Lower leg skin (tissue), 4 donors: ENCODE data around the gene CD55. TPM values are rescaled to one million over a fixed set of nuclear protein-coding genes. Genes with fewer than 3 reads are reported as not detected.

Experiments
- DNase-seq, 2 donors: peaks; one replicate each; pipeline ENCODE4 v3.0.0-alpha.2; 2019; ENCODE audit warnings: low spot score in 2 of 2
- H3K4me3 ChIP-seq: fragments of 200-600 bp; sonication (generic); 2 replicates; pipeline ENCODE4 v1.5.1; 2017; ENCODE audit warnings: mild to moderate bottlenecking, low read depth; ENCODE audit not compliant: poor library complexity, severe bottlenecking
- CTCF ChIP-seq, 3 donors: fragments of 450-650 bp; IDR thresholded peaks; one replicate each; pipeline ENCODE4 v1.5.1; 2016; ENCODE audit warnings: antibody characterized with exemption in 3 of 3, mild to moderate bottlenecking in 3 of 3, moderate library complexity in 2 of 3
- POLR2A ChIP-seq, 2 donors: fragments of 450-650 bp; IDR thresholded peaks; one replicate each; pipeline ENCODE4 v1.6.1; 2016 to 2017; ENCODE audit warnings: antibody characterized with exemption in 2 of 2, mild to moderate bottlenecking in 1 of 2, moderate library complexity in 1 of 2
- WGBS, 2 donors: methylation state at CpG; one replicate each; pipeline ENCODE4 v1.1.5; 2018; 5-methylcytosine and 5-hydroxymethylcytosine counted together
- intact Hi-C: fragments of 100-400 bp; cut with DNase I; formaldehyde crosslinking; loops from one replicate; pipeline ENCODE4 v1.15.0; 2023; ENCODE audit warnings: low total_unique reads
- total RNA-seq, 4 donors: library from RNA; depleted of rRNA; stranded (reverse); fragments of >200 nt; gene quantifications; one replicate each; pipeline ENCODE4 v1.1.0, GENCODE V29; 2016

The CD55 gene
- total RNA-seq, 4 donors from 2014 or later = 153 to 260 (median 238) TPM

DNA sequence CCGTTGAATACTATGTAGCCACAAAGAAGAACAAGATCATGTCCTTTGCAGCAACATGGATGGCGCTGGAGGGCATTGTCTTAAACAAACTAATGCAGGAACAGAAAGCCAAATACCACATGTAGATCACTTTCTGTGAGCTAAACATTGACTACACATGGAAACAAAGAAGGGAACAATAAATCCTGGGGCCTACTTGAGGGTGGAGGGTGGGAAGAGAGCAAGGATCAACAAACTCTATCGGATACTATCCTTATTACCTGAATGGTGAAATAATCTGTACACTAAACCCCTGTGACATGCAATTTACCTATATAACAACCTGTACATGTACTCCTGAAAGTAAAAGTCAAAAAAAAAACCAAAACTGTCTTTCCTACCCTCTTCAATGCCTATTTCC, 40.8 kb upstream of the CD55 start:
- no peak for TF ChIP-seq CTCF (IDR thresholded peaks at IDR 0.05)
- no peak for TF ChIP-seq POLR2A (IDR thresholded peaks at IDR 0.05)
- WGBS, 2 donors = 91 to 92% methylated on average over 3 of the region's 3 CpGs
- no peak overlapping the region for H3K4me3 ChIP-seq
- intact Hi-C loops = no loop called here
- DNase-seq = no peak

DNA sequence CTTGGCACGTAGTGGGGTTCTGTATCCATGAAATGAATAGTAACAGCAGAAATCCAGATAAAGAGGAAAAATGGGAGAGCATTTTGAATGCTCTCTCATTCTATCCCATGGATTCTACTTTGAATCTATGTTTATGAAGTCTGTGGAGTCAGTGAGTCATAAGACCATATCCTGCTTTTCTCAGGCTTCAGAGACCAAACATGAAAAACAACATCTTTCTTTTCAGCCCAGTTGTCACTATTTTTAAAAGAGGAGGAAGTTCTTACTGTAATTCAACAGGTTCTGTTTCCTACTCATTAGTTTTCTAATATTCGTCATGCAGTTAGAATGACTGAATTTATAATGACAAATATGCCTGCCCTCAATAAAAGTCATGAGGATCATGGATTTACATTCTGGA, 39.4 kb upstream of the CD55 start:
- intact Hi-C loops = no loop called here
- TF ChIP-seq POLR2A (IDR thresholded peaks at IDR 0.05) (no peak), CTCF (IDR thresholded peaks at IDR 0.05) (no peak)
- H3K4me3 ChIP-seq = no peak overlapping the region
- no peak for DNase-seq
- 45 to 50% methylated on average over 2 of the region's 2 CpGs for WGBS, 2 donors

DNA sequence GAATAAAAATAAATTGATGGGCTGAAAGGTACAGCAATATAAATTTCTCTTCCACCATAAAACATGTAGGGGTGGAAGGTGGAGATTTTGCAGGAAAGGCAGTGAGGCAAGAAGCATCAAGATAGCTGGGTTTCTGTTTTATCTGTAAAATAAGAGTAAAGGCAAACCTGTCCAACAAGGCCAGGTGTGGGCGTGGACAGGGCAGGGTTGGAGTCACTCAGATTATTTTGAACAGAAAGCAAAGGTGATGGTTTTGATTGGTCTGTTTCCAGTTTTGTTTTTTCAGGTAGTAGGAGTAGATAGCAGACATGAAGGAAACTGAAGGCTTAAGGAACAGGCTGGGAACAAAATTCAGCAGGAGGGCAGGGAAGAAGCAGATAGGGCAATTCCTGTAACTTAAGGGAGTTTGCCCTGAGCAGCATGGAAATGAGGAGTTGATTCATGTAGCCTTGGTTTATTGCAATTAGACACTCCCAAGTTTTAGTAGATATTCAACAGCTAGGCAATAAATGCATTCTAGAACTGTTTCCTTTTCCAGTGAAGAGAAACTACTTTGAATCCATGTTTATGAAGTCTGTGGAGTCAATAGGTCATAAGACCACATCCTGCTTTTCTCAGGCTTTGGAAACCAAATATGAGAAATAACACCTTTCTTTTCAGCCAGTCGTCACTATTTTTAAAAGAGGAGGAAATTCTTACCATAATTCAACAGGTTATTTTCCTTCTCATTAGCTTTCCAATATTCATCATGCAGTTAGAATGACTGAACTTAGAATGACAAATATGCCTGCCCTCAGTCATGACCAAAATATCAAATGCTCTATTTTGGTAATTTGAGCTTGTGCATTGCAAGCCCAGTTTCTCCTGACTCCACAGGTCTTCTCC, 38.7 kb upstream of the CD55 start:
- TF ChIP-seq CTCF (IDR thresholded peaks at IDR 0.05) (no peak), POLR2A (IDR thresholded peaks at IDR 0.05) (no peak)
- intact Hi-C loops = no loop called here
- WGBS, 2 donors = 38 to 58% methylated on average over 2 of the region's 2 CpGs
- H3K4me3 ChIP-seq = no peak overlapping the region
- no peak for DNase-seq

- 86 to 94% methylated on average over 1 of the region's 1 CpG for WGBS, 2 donors
- no peak for DNase-seq
- no peak overlapping the region for H3K4me3 ChIP-seq
- intact Hi-C loops = no loop called here
- no peak for TF ChIP-seq POLR2A (IDR thresholded peaks at IDR 0.05)
- TF ChIP-seq CTCF (IDR thresholded peaks at IDR 0.05) = no peak
Observed at GRCh38 chr1:207283421-207283820, 38.1 kb upstream of the CD55 start.

GRCh38 chr1:207284209-207284897, 37.1 kb upstream of the CD55 start:
- intact Hi-C loops = no loop called here
- no peak overlapping the region for H3K4me3 ChIP-seq
- 47 to 52% methylated on average over 5 of the region's 5 CpGs for WGBS, 2 donors
- TF ChIP-seq CTCF (IDR thresholded peaks at IDR 0.05) (no peak), POLR2A (IDR thresholded peaks at IDR 0.05) (no peak)
- no peak for DNase-seq
